Endodermal cell (in vitro differentiated cells): ENCODE data around the gene RTRAF. TPM values are rescaled to one million over a fixed set of nuclear protein-coding genes. Genes with fewer than 3 reads are reported as not detected.

Experiments used
- DNase-seq: peaks from one replicate; pipeline ENCODE4 v3.0.0-alpha.2; 2017
- H3K27ac ChIP-seq: 2 replicates; pipeline ENCODE4 v1.5.1; 2013; ENCODE audit warnings: mild to moderate bottlenecking, low read depth, low read length, moderate library complexity
- H3K27me3 ChIP-seq: 2 replicates; pipeline ENCODE4 v1.6.1; 2013; ENCODE audit warnings: mild to moderate bottlenecking, low read length, moderate library complexity; ENCODE audit not compliant: insufficient read depth, control insufficient read depth, poor library complexity, severe bottlenecking
- H3K36me3 ChIP-seq: 2 replicates; pipeline ENCODE4 v1.7.0; 2013; ENCODE audit warnings: mild to moderate bottlenecking, low read length, moderate library complexity; ENCODE audit not compliant: control insufficient read depth, insufficient read depth
- H3K4me1 ChIP-seq: one replicate; pipeline ENCODE4 v1.7.0; 2013; ENCODE audit warnings: low read length; ENCODE audit not compliant: control insufficient read depth, insufficient read depth
- H3K4me3 ChIP-seq: 2 replicates; pipeline ENCODE4 v1.5.1; 2013; ENCODE audit warnings: mild to moderate bottlenecking, low read length, moderate library complexity
- H3K9ac ChIP-seq: 2 replicates; pipeline ENCODE4 v1.6.1; 2013; ENCODE audit warnings: mild to moderate bottlenecking, low read length, moderate library complexity; ENCODE audit not compliant: poor library complexity, severe bottlenecking; ENCODE audit errors: extremely low read depth
- H3K9me3 ChIP-seq: 2 replicates; pipeline ENCODE4 v1.6.1; 2013; ENCODE audit warnings: mild to moderate bottlenecking, low read length, moderate library complexity; ENCODE audit not compliant: control insufficient read depth
- H3K27ac Mint-ChIP-seq: 2 replicates; pipeline ENCODE4 v1.8.0; 2020; ENCODE audit warnings: mixed read lengths
- H3K27me3 Mint-ChIP-seq: 2 replicates; pipeline ENCODE4 v1.8.0; 2021; ENCODE audit warnings: mild to moderate bottlenecking, mixed read lengths; ENCODE audit not compliant: insufficient read depth
- H3K36me3 Mint-ChIP-seq: 2 replicates; pipeline ENCODE4 v1.8.0; 2020; ENCODE audit warnings: low read depth, mixed read lengths
- H3K4me1 Mint-ChIP-seq: 2 replicates; pipeline ENCODE4 v1.8.0; 2020; ENCODE audit warnings: mixed read lengths
- H3K4me3 Mint-ChIP-seq: 2 replicates; pipeline ENCODE4 v1.8.0; 2020; ENCODE audit warnings: mild to moderate bottlenecking, moderate library complexity, mixed read lengths
- H3K9me3 Mint-ChIP-seq: 2 replicates; pipeline ENCODE4 v1.8.0; 2020; ENCODE audit warnings: mild to moderate bottlenecking, mixed read lengths
- WGBS, 2 experiments: methylation state at CpG; one replicate each; pipeline versions ENCODE4 v1.1.5 to v1.1.7; 2013; ENCODE audit warnings: missing lambda C conversion rate in 2 of 2, mixed read lengths in 1 of 2; ENCODE audit not compliant: insufficient coverage in 1 of 2, insufficient read length in 1 of 2; 5-methylcytosine and 5-hydroxymethylcytosine counted together
- total RNA-seq, 2 donors: library from RNA; stranded (reverse); fragmentation: NEBNext Ultra II Directional in 1 of 2; extraction: Animal tissue kit (Norgen Biotek cat#: 25700) in 1 of 2; gene quantifications; 2 replicates in 1 of 2; 3 replicates in 1 of 2; pipeline ENCODE4 v1.2.1, GENCODE V29; 2021
- TF ChIP-seq, protein P1 (sequence below): fragments of 200-600 bp; sonication (generic); conservative IDR thresholded peaks from 2 replicates; pipeline ENCODE4 v1.5.0; 2021; ENCODE audit warnings: antibody characterized with exemption, mild to moderate bottlenecking

Gene RTRAF
- total RNA-seq, 2 donors from 2014 or later, result 284 to 307 TPM

GRCh38 chr14:52006361-52006760 is 17.0 kb downstream of the RTRAF start:
- Mint-ChIP-seq H3K4me3 (no peak overlapping the region), H3K27ac (no peak overlapping the region), H3K27me3 (no peaks in the 10 kb centered on the region), H3K36me3 (peaks cover 77% of the 10 kb centered on the region), H3K4me1 (peaks cover 21% of the 10 kb centered on the region), H3K9me3 (no peaks in the 10 kb centered on the region)
- H3K9ac ChIP-seq, result no peak overlapping the region
- no peak overlapping the region for H3K4me3 ChIP-seq
- DNase-seq, result no peak
- TF ChIP-seq, protein P1, sequence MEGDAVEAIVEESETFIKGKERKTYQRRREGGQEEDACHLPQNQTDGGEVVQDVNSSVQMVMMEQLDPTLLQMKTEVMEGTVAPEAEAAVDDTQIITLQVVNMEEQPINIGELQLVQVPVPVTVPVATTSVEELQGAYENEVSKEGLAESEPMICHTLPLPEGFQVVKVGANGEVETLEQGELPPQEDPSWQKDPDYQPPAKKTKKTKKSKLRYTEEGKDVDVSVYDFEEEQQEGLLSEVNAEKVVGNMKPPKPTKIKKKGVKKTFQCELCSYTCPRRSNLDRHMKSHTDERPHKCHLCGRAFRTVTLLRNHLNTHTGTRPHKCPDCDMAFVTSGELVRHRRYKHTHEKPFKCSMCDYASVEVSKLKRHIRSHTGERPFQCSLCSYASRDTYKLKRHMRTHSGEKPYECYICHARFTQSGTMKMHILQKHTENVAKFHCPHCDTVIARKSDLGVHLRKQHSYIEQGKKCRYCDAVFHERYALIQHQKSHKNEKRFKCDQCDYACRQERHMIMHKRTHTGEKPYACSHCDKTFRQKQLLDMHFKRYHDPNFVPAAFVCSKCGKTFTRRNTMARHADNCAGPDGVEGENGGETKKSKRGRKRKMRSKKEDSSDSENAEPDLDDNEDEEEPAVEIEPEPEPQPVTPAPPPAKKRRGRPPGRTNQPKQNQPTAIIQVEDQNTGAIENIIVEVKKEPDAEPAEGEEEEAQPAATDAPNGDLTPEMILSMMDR, result no peak
- 96 to 97% methylated on average over 3 of the region's 3 CpGs for WGBS, 2 experiments
- H3K9me3 ChIP-seq, result no peaks in the 10 kb centered on the region
- H3K4me1 ChIP-seq, result peaks cover 11% of the 10 kb centered on the region
- no peaks in the 10 kb centered on the region for H3K27me3 ChIP-seq
- peaks cover 100% of the 10 kb centered on the region for H3K36me3 ChIP-seq
- no peak overlapping the region for H3K27ac ChIP-seq

- Mint-ChIP-seq H3K36me3 (peaks cover 72% of the 10 kb centered on the region), H3K4me1 (peaks cover 16% of the 10 kb centered on the region), H3K4me3 (no peak overlapping the region), H3K9me3 (no peaks in the 10 kb centered on the region), H3K27ac (no peak overlapping the region), H3K27me3 (no peaks in the 10 kb centered on the region)
- TF ChIP-seq, protein P1, result no peak
- Histone ChIP-seq H3K4me1 (peaks cover 10% of the 10 kb centered on the region), H3K36me3 (peaks cover 100% of the 10 kb centered on the region), H3K27ac (no peak overlapping the region), H3K27me3 (no peaks in the 10 kb centered on the region), H3K4me3 (no peak overlapping the region), H3K9me3 (no peaks in the 10 kb centered on the region), H3K9ac (no peak overlapping the region)
- 86% methylated on average over 1 of the region's 1 CpG; no CpG with 5 or more reads in 1 of the 2 experiments for WGBS, 2 experiments
- DNase-seq, result no peak
Observed at GRCh38 chr14:52007211-52007610, 17.9 kb downstream of the RTRAF start.

- H3K4me1 Mint-ChIP-seq, result peaks cover 14% of the 10 kb centered on the region
- H3K9me3 ChIP-seq, result no peaks in the 10 kb centered on the region
- H3K4me1 ChIP-seq, result peaks cover 6% of the 10 kb centered on the region
- no peaks in the 10 kb centered on the region for H3K27me3 ChIP-seq
- H3K36me3 ChIP-seq, result peaks cover 97% of the 10 kb centered on the region
- no peak overlapping the region for H3K4me3 Mint-ChIP-seq
- peaks cover 68% of the 10 kb centered on the region for H3K36me3 Mint-ChIP-seq
- DNase-seq, result no peak
- TF ChIP-seq, protein P1, result no peak
- no peak overlapping the region for H3K27ac Mint-ChIP-seq
- no peaks in the 10 kb centered on the region for H3K27me3 Mint-ChIP-seq
- 93% methylated on average over 1 of the region's 1 CpG; no CpG with 5 or more reads in 1 of the 2 experiments for WGBS, 2 experiments
- H3K4me3 ChIP-seq, result no peak overlapping the region
- H3K9me3 Mint-ChIP-seq, result no peaks in the 10 kb centered on the region
- no peak overlapping the region for H3K9ac ChIP-seq
- no peak overlapping the region for H3K27ac ChIP-seq
Observed at GRCh38 chr14:52007637-52008036, 18.3 kb downstream of the RTRAF start.
